OCI-LY7 (cell line): ENCODE measurements around the gene SCAF1. TPM values are rescaled to one million over a fixed set of nuclear protein-coding genes. Genes with fewer than 3 reads are reported as not detected.

Source experiments
- BruUV-seq: library from RNA; stranded (reverse); fragments of 400-500 nt; replicated peaks from 2 replicates; lab custom pipeline; 2021; lab: Mats Ljungman, UMichigan
- CTCF ChIA-PET: fragments of 300-600 bp; sonication (Branson Sonifier 250); formaldehyde crosslinking; loops from one replicate; lab custom pipeline; 2022; ENCODE audit warnings: antibody characterized with exemption; ENCODE audit not compliant: unreplicated experiment; lab: Charles Lee
- POLR2A ChIA-PET: fragments of 300-600 bp; sonication (Branson Sonifier 250); formaldehyde crosslinking; loops from one replicate; lab custom pipeline; 2022; ENCODE audit warnings: antibody characterized with exemption; lab: Charles Lee
- DNase-seq: peaks from one replicate; pipeline ENCODE4 v3.0.0-alpha.2; 2015; ENCODE audit warnings: low spot score
- H2AFZ ChIP-seq: fragments of 200-600 bp; sonication (generic), shearing (Covaris generic); 2 replicates; pipeline ENCODE4 v1.6.1; 2014; ENCODE audit warnings: mild to moderate bottlenecking, antibody characterized with exemption, low read length, moderate library complexity
- H3K27ac ChIP-seq: fragments of 200-600 bp; sonication (generic); 2 replicates; pipeline ENCODE4 v1.5.1; 2014; ENCODE audit warnings: mixed run types, low read depth, mild to moderate bottlenecking, moderate library complexity, low read length, inconsistent platforms; ENCODE audit not compliant: poor library complexity, severe bottlenecking
- H3K36me3 ChIP-seq: fragments of 200-600 bp; sonication (generic); 2 replicates; pipeline ENCODE4 v1.6.1; 2014; ENCODE audit warnings: mild to moderate bottlenecking, antibody characterized with exemption, low read length, moderate library complexity, mixed read lengths; ENCODE audit not compliant: insufficient read depth
- H3K4me1 ChIP-seq: fragments of 200-600 bp; sonication (generic); 2 replicates; pipeline ENCODE4 v1.5.1; 2014; ENCODE audit warnings: mild to moderate bottlenecking, low read length; ENCODE audit not compliant: insufficient read depth, poor library complexity, severe bottlenecking
- H3K4me2 ChIP-seq: fragments of 200-600 bp; sonication (generic); 2 replicates; pipeline ENCODE4 v1.6.1; 2014; ENCODE audit warnings: mild to moderate bottlenecking, low read length
- H3K4me3 ChIP-seq: fragments of 200-600 bp; sonication (generic); 2 replicates; pipeline ENCODE4 v1.5.1; 2014; ENCODE audit warnings: mild to moderate bottlenecking, low read depth, low read length; ENCODE audit not compliant: poor library complexity, severe bottlenecking
- H3K79me2 ChIP-seq: fragments of 200-600 bp; sonication (generic); 2 replicates; pipeline ENCODE4 v1.6.1; 2016; ENCODE audit warnings: low read depth, mild to moderate bottlenecking, low read length, moderate library complexity, mixed read lengths; ENCODE audit not compliant: insufficient read depth
- H3K9me2 ChIP-seq: fragments of 200-600 bp; sonication (generic); 2 replicates; pipeline ENCODE4 v1.6.1; 2016; ENCODE audit warnings: mild to moderate bottlenecking, low read length, mixed read lengths; ENCODE audit not compliant: insufficient read depth
- H3K9me3 ChIP-seq: fragments of 200-600 bp; sonication (generic); 2 replicates; pipeline ENCODE4 v1.6.1; 2014; ENCODE audit warnings: mild to moderate bottlenecking, mixed run types, low read length, mixed read lengths
- H4K20me1 ChIP-seq: fragments of 200-600 bp; sonication (generic); 2 replicates; pipeline ENCODE4 v1.6.1; 2014; ENCODE audit warnings: mild to moderate bottlenecking, antibody characterized with exemption, low read length, moderate library complexity, mixed read lengths; ENCODE audit not compliant: insufficient read depth
- CTCF ChIP-seq: fragments of 200-600 bp; sonication (generic); conservative IDR thresholded peaks from 2 replicates; pipeline ENCODE4 v1.5.1; 2014; ENCODE audit warnings: mild to moderate bottlenecking, antibody characterized with exemption, low read length, moderate library complexity, mixed read lengths
- EZH2phosphoT487 ChIP-seq: fragments of 200-600 bp; sonication (generic); IDR thresholded peaks from 2 replicates; pipeline ENCODE4 v1.6.1; 2018; ENCODE audit warnings: low read depth, borderline replicate concordance, mild to moderate bottlenecking, mixed run types, antibody characterized with exemption, low read length, moderate library complexity, mixed read lengths
- intact Hi-C: fragments of 100-400 bp; cut with micrococcal nuclease; formaldehyde crosslinking; loops from one replicate; pipeline ENCODE4 v1.10.0; 2022; ENCODE audit not compliant: unreplicated experiment
- total RNA-seq, 2 experiments: library from RNA; depleted of rRNA in 1 of 2; stranded (reverse); fragments of >200 nt in 1 of 2; shearing (Covaris generic) in 1 of 2; gene quantifications; 2 replicates each; pipeline ENCODE4 v1.2.3, GENCODE V29; 2014 to 2022

The SCAF1 gene
- total RNA-seq, 2 experiments from 2014 or later = 15.0 to 44.0 TPM

- no peak for TF ChIP-seq EZH2phosphoT487
- TF ChIP-seq CTCF = no peak
- Histone ChIP-seq H3K4me2 (no peak overlapping the region), H3K4me3 (no peak overlapping the region), H3K79me2 (peaks cover 7% of the 10 kb centered on the region; the same call in 1 of the 2 replicates), H2AFZ (no peak overlapping the region), H4K20me1 (no peaks in the 10 kb centered on the region), H3K9me3 (no peaks in the 10 kb centered on the region), H3K9me2 (no peaks in the 10 kb centered on the region), H3K4me1 (peaks cover 2% of the 10 kb centered on the region), H3K27ac (no peak overlapping the region), H3K36me3 (peaks cover 89% of the 10 kb centered on the region)
- no TSS peak for BruUV-seq
- DNase-seq = no peak
- intact Hi-C loops = no loop called here
- ChIA-PET CTCF (no interaction called here), POLR2A (no interaction called here)
These were observed 16.8 kb downstream of the SCAF1 start for GRCh38 chr19:49658566-49659442.

- DNase-seq = no peak
- ChIA-PET CTCF (no interaction called here), POLR2A (no interaction called here)
- H3K9me3 ChIP-seq = no peaks in the 10 kb centered on the region
- no peak overlapping the region for H3K27ac ChIP-seq
- BruUV-seq = no TSS peak
- no peak overlapping the region for H3K4me3 ChIP-seq
- H3K79me2 ChIP-seq = peaks cover 18% of the 10 kb centered on the region; the same call in 1 of the 2 replicates
- H3K4me2 ChIP-seq = no peak overlapping the region
- peaks cover 74% of the 10 kb centered on the region for H3K36me3 ChIP-seq
- H3K4me1 ChIP-seq = peaks cover 5% of the 10 kb centered on the region
- TF ChIP-seq EZH2phosphoT487 (no peak), CTCF (no peak)
- H3K9me2 ChIP-seq = no peaks in the 10 kb centered on the region
- H2AFZ ChIP-seq = no peak overlapping the region
- H4K20me1 ChIP-seq = no peaks in the 10 kb centered on the region
- intact Hi-C loops = no loop called here
These were observed 18.4 kb downstream of the SCAF1 start for GRCh38 chr19:49660338-49660961.
